Measurements from ENCODE around the gene PDP2.

- TF ChIP-seq, protein P1, sequence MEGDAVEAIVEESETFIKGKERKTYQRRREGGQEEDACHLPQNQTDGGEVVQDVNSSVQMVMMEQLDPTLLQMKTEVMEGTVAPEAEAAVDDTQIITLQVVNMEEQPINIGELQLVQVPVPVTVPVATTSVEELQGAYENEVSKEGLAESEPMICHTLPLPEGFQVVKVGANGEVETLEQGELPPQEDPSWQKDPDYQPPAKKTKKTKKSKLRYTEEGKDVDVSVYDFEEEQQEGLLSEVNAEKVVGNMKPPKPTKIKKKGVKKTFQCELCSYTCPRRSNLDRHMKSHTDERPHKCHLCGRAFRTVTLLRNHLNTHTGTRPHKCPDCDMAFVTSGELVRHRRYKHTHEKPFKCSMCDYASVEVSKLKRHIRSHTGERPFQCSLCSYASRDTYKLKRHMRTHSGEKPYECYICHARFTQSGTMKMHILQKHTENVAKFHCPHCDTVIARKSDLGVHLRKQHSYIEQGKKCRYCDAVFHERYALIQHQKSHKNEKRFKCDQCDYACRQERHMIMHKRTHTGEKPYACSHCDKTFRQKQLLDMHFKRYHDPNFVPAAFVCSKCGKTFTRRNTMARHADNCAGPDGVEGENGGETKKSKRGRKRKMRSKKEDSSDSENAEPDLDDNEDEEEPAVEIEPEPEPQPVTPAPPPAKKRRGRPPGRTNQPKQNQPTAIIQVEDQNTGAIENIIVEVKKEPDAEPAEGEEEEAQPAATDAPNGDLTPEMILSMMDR (IDR thresholded peaks at IDR 0.05; ENCODE audit: low read length): no peak
- TF ChIP-seq EZH2 (IDR thresholded peaks at IDR 0.05; ENCODE audit: borderline replicate concordance, low read length): no peak
Observed at GRCh38 chr16:66872559-66872942, 7.8 kb upstream of the PDP2 start.

Measured in OCI-LY1 (cell line).